Measurements from ENCODE around the gene MAL. TPM values are rescaled to one million over a fixed set of nuclear protein-coding genes. Genes with fewer than 3 reads are reported as not detected.
"Not testable (repeated sequence)": the region's sequence is repeated elsewhere in the genome, so short reads cannot be mapped to it uniquely, and the experiment has no call there.

MAL gene
- total RNA-seq, 2 donors from 2014 or later: not detected

DNA sequence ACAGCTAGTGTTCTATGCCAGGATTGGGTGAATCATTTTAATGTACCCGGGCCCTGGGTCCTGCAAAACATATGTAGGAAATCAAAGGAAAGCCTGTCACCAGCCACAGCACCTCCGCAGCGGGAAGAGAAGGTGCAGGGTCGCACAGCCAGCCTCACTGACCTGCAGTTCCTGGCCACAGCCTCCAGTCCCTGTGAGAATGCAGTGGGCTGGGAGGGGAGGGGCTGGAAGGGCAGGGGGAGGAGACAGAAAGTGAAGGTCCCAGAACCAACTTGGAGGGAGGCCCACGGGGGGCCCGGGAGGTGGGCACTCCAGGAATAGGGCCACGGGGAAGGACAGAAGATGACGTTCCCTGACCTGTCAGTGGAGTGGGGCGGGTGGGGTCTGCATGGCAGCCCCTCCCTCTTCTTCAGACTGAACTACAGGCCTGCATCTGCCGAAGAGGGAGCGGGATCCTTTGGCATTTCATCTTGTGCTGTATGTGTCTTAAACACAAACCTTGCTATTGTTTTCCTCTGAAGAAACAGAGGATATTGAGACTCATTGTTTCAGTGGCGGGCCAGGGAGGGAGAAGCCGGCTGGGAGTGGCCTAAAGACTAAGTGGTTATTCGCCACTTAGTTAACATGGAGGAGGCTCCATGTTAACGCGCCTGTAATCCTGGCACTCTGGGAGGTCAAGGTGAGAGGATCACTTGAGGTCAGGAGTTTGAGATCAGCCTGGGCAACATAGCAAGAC, 7.5 kb downstream of the MAL start:
- Histone ChIP-seq H3K27ac (no peak overlapping the region), H3K36me3 (no peaks in the 10 kb centered on the region), H3K4me3 (no peak overlapping the region), H3K9me3 (no peaks in the 10 kb centered on the region), H3K4me1 (ENCODE audit: control insufficient read depth in 1 of 2, low read depth in 2 of 2) (no peaks in the 10 kb centered on the region), H3K27me3 (replicated peaks; ENCODE audit: insufficient read depth) (no peaks in the 10 kb centered on the region)
- ATAC-seq (ENCODE audit: insufficient number of reproducible peaks, low FRiP score, low read depth) (no peak), DNase-seq (ENCODE audit: low spot score) (no peak)
- TF ChIP-seq CTCF (IDR thresholded peaks at IDR 0.05): no peak

- no peak for TF ChIP-seq CTCF (IDR thresholded peaks at IDR 0.05)
- ATAC-seq (ENCODE audit: insufficient number of reproducible peaks, low FRiP score, low read depth): no peak
Measured at GRCh38 chr2:95034221-95034620, 8.7 kb downstream of the MAL start.

GRCh38 chr2:95034818-95035217, 9.3 kb downstream of the MAL start:
- TF ChIP-seq CTCF (IDR thresholded peaks at IDR 0.05): no peak
- H3K27me3 ChIP-seq (replicated peaks; ENCODE audit: insufficient read depth): no peaks in the 10 kb centered on the region
- no peaks in the 10 kb centered on the region for H3K4me1 ChIP-seq (ENCODE audit: control insufficient read depth in 1 of 2, low read depth in 2 of 2)
- H3K27ac ChIP-seq: no peak overlapping the region
- DNase-seq (ENCODE audit: low spot score) (no peak), ATAC-seq (ENCODE audit: insufficient number of reproducible peaks, low FRiP score, low read depth) (no peak)
- no peak overlapping the region for H3K4me3 ChIP-seq
- H3K36me3 ChIP-seq: no peaks in the 10 kb centered on the region
- H3K9me3 ChIP-seq: no peaks in the 10 kb centered on the region

More at GRCh38 chr2:95034221-95034620, 8.7 kb downstream of the MAL start:
- H3K9me3 ChIP-seq: no peaks in the 10 kb centered on the region
- H3K4me1 ChIP-seq (ENCODE audit: control insufficient read depth in 1 of 2, low read depth in 2 of 2): no peaks in the 10 kb centered on the region
- no peaks in the 10 kb centered on the region for H3K27me3 ChIP-seq (replicated peaks; ENCODE audit: insufficient read depth)
- no peak overlapping the region for H3K27ac ChIP-seq
- no peak overlapping the region for H3K4me3 ChIP-seq
- H3K36me3 ChIP-seq: no peaks in the 10 kb centered on the region
- DNase-seq (ENCODE audit: low spot score): no peak

DNA sequence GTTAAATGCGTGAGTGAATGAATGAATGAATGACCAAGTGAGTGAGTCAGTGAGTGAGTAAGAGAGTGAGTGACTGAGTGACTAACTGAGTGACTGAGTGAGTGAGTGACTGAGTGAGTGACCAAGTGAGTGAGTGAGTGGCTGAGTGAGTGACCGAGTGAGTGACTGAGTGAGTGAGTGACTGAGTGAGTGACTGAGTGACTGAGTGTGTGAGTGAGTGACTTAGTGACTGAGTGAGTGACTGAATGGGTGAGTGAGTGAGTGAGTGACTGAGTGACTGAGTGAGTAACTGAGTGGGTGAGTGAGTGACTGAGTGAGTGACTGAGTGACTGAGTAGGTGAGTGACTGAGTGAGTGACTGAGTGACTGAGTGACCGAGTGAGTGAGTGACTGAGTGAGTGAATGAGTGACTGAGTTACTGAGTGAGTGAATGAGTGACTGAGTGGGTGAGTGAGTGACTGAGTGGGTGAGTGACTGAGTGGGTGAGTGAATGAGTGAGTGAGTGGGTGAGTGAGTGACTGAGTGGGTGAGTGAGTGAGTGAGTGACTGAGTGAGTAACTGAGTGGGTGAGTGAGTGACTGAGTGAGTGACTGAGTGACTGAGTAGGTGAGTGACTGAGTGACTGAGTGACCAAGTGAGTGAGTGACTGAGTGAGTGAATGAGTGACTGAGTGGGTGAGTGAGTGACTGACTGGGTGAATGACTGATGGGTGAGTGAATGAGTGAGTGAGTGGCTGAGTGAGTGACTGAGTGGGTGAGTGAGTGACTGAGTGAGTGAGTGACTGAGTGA, 11.3 kb downstream of the MAL start:
- Histone ChIP-seq H3K27ac (no peak overlapping the region), H3K9me3 (no peaks in the 10 kb centered on the region), H3K27me3 (replicated peaks; ENCODE audit: insufficient read depth) (no peaks in the 10 kb centered on the region), H3K4me3 (no peak overlapping the region), H3K4me1 (ENCODE audit: control insufficient read depth in 1 of 2, low read depth in 2 of 2) (no peaks in the 10 kb centered on the region), H3K36me3 (no peaks in the 10 kb centered on the region)
- no peak for DNase-seq (ENCODE audit: low spot score)
- TF ChIP-seq CTCF (IDR thresholded peaks at IDR 0.05): no peak
- no peak for ATAC-seq (ENCODE audit: insufficient number of reproducible peaks, low FRiP score, low read depth)

DNA sequence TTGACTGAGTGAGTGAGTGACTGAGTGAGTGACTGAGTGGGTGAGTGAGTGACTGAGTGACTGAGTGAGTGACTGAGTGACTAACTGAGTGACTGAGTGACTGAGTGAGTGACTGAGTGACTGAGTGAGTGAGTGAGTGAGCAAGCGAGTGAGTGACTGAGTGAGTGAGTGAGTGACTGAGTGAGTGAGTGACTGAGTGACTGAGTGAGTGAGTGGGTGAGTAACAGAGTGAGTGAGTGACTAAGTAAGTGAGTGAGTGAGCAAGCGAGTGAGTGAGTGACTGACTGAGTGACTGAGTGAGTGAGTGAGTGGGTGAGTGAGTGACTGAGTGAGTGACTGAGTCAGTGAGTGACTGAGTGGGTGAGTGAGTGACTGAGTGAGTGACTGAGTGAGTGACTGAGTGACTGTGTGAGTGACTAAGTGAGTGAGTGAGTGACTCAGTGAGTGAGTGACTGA, 11.9 kb downstream of the MAL start:
- ATAC-seq (ENCODE audit: insufficient number of reproducible peaks, low FRiP score, low read depth) (no peak), DNase-seq (ENCODE audit: low spot score) (no peak)
- Histone ChIP-seq H3K9me3 (no peaks in the 10 kb centered on the region), H3K27ac (no peak overlapping the region), H3K4me1 (ENCODE audit: control insufficient read depth in 1 of 2, low read depth in 2 of 2) (no peaks in the 10 kb centered on the region), H3K36me3 (no peaks in the 10 kb centered on the region), H3K27me3 (replicated peaks; ENCODE audit: insufficient read depth) (no peaks in the 10 kb centered on the region), H3K4me3 (no peak overlapping the region)
- no peak for TF ChIP-seq CTCF (IDR thresholded peaks at IDR 0.05)

DNA sequence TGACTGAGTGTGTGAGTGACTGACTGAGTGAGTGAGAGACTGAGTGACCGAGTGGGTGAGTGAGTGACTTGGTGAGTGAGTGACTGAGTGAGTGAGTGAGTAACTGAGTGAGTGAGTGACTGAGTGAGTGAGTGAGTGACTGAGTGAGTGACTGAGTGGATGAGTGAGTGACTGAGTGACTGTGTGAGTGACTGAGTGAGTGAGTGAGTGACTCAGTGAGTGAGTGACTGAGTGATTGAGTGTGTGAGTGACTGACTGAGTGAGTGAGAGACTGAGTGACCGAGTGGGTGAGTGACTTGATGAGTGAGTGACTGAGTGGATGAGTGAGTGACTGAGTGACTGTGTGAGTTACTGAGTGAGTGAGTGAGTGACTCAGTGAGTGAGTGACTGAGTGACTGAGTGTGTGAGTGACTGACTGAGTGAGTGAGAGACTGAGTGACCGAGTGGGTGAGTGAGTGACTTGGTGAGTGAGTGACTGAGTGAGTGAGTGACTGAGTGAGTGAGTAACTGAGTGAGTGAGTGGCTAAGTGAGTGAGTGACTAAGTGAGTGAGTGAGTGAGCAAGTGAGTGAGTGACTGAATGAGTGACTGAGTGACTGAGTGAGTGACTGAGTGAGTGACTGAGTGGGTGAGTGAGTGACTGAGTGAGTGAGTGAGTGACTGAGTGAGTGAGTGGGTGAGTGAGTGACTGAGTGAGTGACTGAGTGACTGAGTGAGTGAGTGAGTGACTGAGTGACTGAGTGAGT, 12.5 kb downstream of the MAL start:
- not testable (repeated sequence) for H3K4me1 ChIP-seq (ENCODE audit: control insufficient read depth in 1 of 2, low read depth in 2 of 2); H3K27me3 ChIP-seq (replicated peaks; ENCODE audit: insufficient read depth); ATAC-seq (ENCODE audit: insufficient number of reproducible peaks, low FRiP score, low read depth); DNase-seq (ENCODE audit: low spot score); H3K4me3 ChIP-seq; H3K9me3 ChIP-seq; H3K36me3 ChIP-seq; H3K27ac ChIP-seq

All from thoracic aorta (tissue), 2 donors.